Measurements from ENCODE around the gene INPP4B. TPM values are rescaled to one million over a fixed set of nuclear protein-coding genes. Genes with fewer than 3 reads are reported as not detected.

INPP4B gene
- total RNA-seq, 1 donor from 2014 or later = 10.4 TPM

- no peak for DNase-seq (ENCODE audit: low spot score)
Observed at GRCh38 chr4:142035566-142035965, 810.5 kb downstream of the INPP4B start.

GRCh38 chr4:142034101-142034500, 812.0 kb downstream of the INPP4B start:
- DNase-seq (ENCODE audit: low spot score) = no peak

- no peak for DNase-seq (ENCODE audit: low spot score)
Observed at GRCh38 chr4:142030010-142030409, 816.1 kb downstream of the INPP4B start.

- DNase-seq (ENCODE audit: low spot score) = no peak
Observed at GRCh38 chr4:142021761-142022160, 824.3 kb downstream of the INPP4B start.

- no peak for DNase-seq (ENCODE audit: low spot score)
Observed at GRCh38 chr4:142021181-142021580, 824.9 kb downstream of the INPP4B start.

GRCh38 chr4:142016031-142016430, 830.1 kb downstream of the INPP4B start:
- DNase-seq (ENCODE audit: low spot score) = no peak

- DNase-seq (ENCODE audit: low spot score) = no peak
Observed at GRCh38 chr4:142009751-142010150, 836.4 kb downstream of the INPP4B start.

GRCh38 chr4:142005519-142005918, 840.6 kb downstream of the INPP4B start:
- no peak for DNase-seq (ENCODE audit: low spot score)

GRCh38 chr4:141999446-142000143, 846.5 kb downstream of the INPP4B start:
- DNase-seq (ENCODE audit: low spot score) = no peak

- no peak for DNase-seq (ENCODE audit: low spot score)
Observed at GRCh38 chr4:141995056-141995455, 851.0 kb downstream of the INPP4B start.

GRCh38 chr4:141977433-141977832, 868.7 kb downstream of the INPP4B start:
- DNase-seq (ENCODE audit: low spot score) = no peak

All from mesenteric fat pad (tissue), 1 donor.